Inferior parietal cortex (tissue), 1 donor: ENCODE results near the gene AMIGO3.

Source experiments
- DNase-seq: peaks from one replicate; pipeline ENCODE4 v3.0.0-alpha.2; 2016; ENCODE audit errors: extremely low spot score

The AMIGO3 gene

GRCh38 chr3:49667701-49668413 is 51.6 kb downstream of the AMIGO3 start:
- DNase-seq: no peak
